OCI-LY1 (cell line): ENCODE measurements around the gene EFCAB10.

Experiments
- EZH2 ChIP-seq: fragments of 200-600 bp; sonication (generic), shearing (Covaris generic); IDR thresholded peaks from 2 replicates; pipeline ENCODE4 v1.8.0; 2017; ENCODE audit warnings: borderline replicate concordance, mixed run types, mild to moderate bottlenecking, antibody characterized with exemption, low read length, moderate library complexity, mixed read lengths
- TF ChIP-seq, protein P1 (sequence below): fragments of 200-600 bp; sonication (generic), shearing (Covaris generic); IDR thresholded peaks from 2 replicates; pipeline ENCODE4 v1.5.1; 2017; ENCODE audit warnings: mild to moderate bottlenecking, antibody characterized with exemption, low read length, moderate library complexity, mixed read lengths

DNA sequence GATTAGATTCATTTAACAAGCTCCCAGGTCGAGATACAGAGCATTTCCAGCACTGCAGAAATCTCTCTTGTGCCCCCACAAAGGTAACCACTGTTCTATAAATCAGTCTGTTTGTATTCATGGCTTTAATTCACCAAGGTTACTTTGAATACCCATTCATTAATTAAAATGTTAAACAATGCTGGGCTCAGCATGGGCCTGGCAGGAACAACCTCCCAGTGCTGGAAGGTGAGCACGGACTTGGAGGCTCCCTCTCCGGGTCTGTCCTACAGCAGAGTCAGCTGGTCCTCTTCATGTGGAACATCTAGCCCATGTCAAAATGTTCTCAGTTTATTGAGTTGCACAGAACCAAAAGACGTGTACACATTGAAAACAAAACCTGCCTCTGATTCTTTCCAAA is 15.6 kb upstream of the EFCAB10 start:
- TF ChIP-seq, protein P1, sequence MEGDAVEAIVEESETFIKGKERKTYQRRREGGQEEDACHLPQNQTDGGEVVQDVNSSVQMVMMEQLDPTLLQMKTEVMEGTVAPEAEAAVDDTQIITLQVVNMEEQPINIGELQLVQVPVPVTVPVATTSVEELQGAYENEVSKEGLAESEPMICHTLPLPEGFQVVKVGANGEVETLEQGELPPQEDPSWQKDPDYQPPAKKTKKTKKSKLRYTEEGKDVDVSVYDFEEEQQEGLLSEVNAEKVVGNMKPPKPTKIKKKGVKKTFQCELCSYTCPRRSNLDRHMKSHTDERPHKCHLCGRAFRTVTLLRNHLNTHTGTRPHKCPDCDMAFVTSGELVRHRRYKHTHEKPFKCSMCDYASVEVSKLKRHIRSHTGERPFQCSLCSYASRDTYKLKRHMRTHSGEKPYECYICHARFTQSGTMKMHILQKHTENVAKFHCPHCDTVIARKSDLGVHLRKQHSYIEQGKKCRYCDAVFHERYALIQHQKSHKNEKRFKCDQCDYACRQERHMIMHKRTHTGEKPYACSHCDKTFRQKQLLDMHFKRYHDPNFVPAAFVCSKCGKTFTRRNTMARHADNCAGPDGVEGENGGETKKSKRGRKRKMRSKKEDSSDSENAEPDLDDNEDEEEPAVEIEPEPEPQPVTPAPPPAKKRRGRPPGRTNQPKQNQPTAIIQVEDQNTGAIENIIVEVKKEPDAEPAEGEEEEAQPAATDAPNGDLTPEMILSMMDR = no peak
- TF ChIP-seq EZH2 = no peak
